K562 (cell line): ENCODE measurements around the gene PCDH12. TPM values are rescaled to one million over a fixed set of nuclear protein-coding genes. Genes with fewer than 3 reads are reported as not detected.

Source experiments
- ATAC-seq: fragments of 200-7000 bp; cut with Tn5 transposase; 3 replicates; pipeline ENCODE4 v1.9.1; 2020; ENCODE audit warnings: moderate library complexity
- BruUV-seq: library from RNA; stranded (reverse); fragments of 400-500 nt; replicated peaks from 2 replicates; lab custom pipeline; 2021; lab: Mats Ljungman, UMichigan
- CTCF ChIA-PET: fragments of 300-600 bp; formaldehyde crosslinking; extraction: SDS; loops from one replicate; lab custom pipeline; 2021; ENCODE audit warnings: low intra/inter-chr PET ratio; lab: Yijun Ruan, JAX
- POLR2A ChIA-PET: fragments of 300-600, 350-650 bp; sonication (Branson Sonifier 250); formaldehyde crosslinking; extraction: SDS; loops from one replicate; lab custom pipeline; 2021; ENCODE audit warnings: antibody characterized with exemption, inconsistent platforms; lab: Yijun Ruan, JAX
- DNase-seq, 4 experiments: peaks; one replicate each; pipeline versions ENCODE4 v3.0.0 to v3.0.0-alpha.2; 2011 to 2018; ENCODE audit warnings: low spot score in 3 of 4, mixed read lengths in 3 of 4; ENCODE audit errors: extremely low read depth in 1 of 4
- FAIRE-seq: peaks from 2 replicates; lab custom pipeline; 2011; peaks lifted over from hg19 to GRCh38; lab: Jason Lieb, UNC
- H2AFZ ChIP-seq: 2 replicates; pipeline ENCODE4 v1.6.0; 2011; ENCODE audit warnings: low read depth, low read length, control low read depth, inconsistent platforms
- H3K27ac ChIP-seq: fragments of 200-600 bp; 3 replicates; pipeline ENCODE4 v1.8.0; 2011; ENCODE audit warnings: low read depth, mild to moderate bottlenecking, control low read depth, inconsistent platforms, low read length, moderate library complexity, mixed read lengths; ENCODE audit errors: extremely low read depth
- H3K27me3 ChIP-seq, 2 experiments: fragments of 300-600 bp in 1 of 2; 2 replicates in 1 of 2; 3 replicates in 1 of 2; pipeline versions ENCODE4 v1.6.0 to v1.8.0; 2011; ENCODE audit warnings: inconsistent platforms in 2 of 2, low read length in 2 of 2, mild to moderate bottlenecking in 1 of 2, mixed read lengths in 1 of 2, moderate library complexity in 1 of 2; ENCODE audit not compliant: control insufficient read depth in 2 of 2, insufficient read depth in 2 of 2
- H3K36me3 ChIP-seq: fragments of 300-600 bp; 3 replicates; pipeline ENCODE4 v1.8.0; 2011; ENCODE audit warnings: mild to moderate bottlenecking, low read length, inconsistent platforms; ENCODE audit not compliant: control insufficient read depth, insufficient read depth
- H3K4me1 ChIP-seq, 2 experiments: fragments of 200-600 bp in 1 of 2; replicated peaks in 1 of 2; 2 replicates in 1 of 2; 3 replicates in 1 of 2; pipeline versions ENCODE4 v1.5.1 to v1.8.0; 2011; ENCODE audit warnings: inconsistent platforms in 2 of 2, low read length in 2 of 2, mild to moderate bottlenecking in 1 of 2, mixed read lengths in 1 of 2, moderate library complexity in 1 of 2; ENCODE audit not compliant: control insufficient read depth in 2 of 2, insufficient read depth in 2 of 2
- H3K4me2 ChIP-seq: 2 replicates; pipeline ENCODE4 v1.6.1; 2011; ENCODE audit warnings: low read length, control low read depth, inconsistent platforms, mixed read lengths; ENCODE audit not compliant: insufficient read depth
- H3K4me3 ChIP-seq: fragments of 200-600 bp; sonication (generic), shearing (Covaris generic); 2 replicates; pipeline ENCODE4 v1.5.1; 2016; ENCODE audit warnings: control low read depth, inconsistent platforms
- H3K79me2 ChIP-seq: fragments of 200-600 bp; 3 replicates; pipeline ENCODE4 v1.8.0; 2011; ENCODE audit warnings: low read length, inconsistent platforms; ENCODE audit not compliant: control insufficient read depth, insufficient read depth
- H3K9ac ChIP-seq, 2 experiments: 2 replicates each; pipeline versions ENCODE4 v1.6.0 to v1.6.1; 2011; ENCODE audit warnings: low read depth in 2 of 2, low read length in 2 of 2, control low read depth in 1 of 2, inconsistent platforms in 1 of 2, mild to moderate bottlenecking in 1 of 2, mixed read lengths in 1 of 2; ENCODE audit not compliant: insufficient read depth in 1 of 2
- H3K9me1 ChIP-seq: one replicate; pipeline ENCODE4 v1.6.0; 2011; ENCODE audit warnings: inconsistent platforms, mild to moderate bottlenecking, low read length, moderate library complexity; ENCODE audit not compliant: control insufficient read depth, insufficient read depth
- H3K9me3 ChIP-seq: replicated peaks from 2 replicates; pipeline ENCODE4 v1.5.1; 2011; ENCODE audit warnings: low read depth, low read length, inconsistent platforms; ENCODE audit not compliant: control insufficient read depth, insufficient read depth
- H4K20me1 ChIP-seq: replicated peaks from 2 replicates; pipeline ENCODE4 v1.6.1; 2011; ENCODE audit warnings: low read length, inconsistent platforms, mixed read lengths; ENCODE audit not compliant: control insufficient read depth, insufficient read depth
- CREB3 ChIP-seq: fragments of 450-650 bp; conservative IDR thresholded peaks from 2 replicates; pipeline ENCODE4 v1.6.1; 2016; ENCODE audit warnings: missing genetic modification characterization, low read depth, mild to moderate bottlenecking, missing compliant biosample characterization, moderate library complexity
- FIP1L1 ChIP-seq: fragments of 200-400 bp; formaldehyde crosslinking; IDR thresholded peaks from 2 replicates; pipeline ENCODE4 v1.6.1; 2018; ENCODE audit warnings: mild to moderate bottlenecking, low read depth, low read length; ENCODE audit not compliant: poor library complexity, severe bottlenecking
- HIVEP1 ChIP-seq: fragments of 250-450 bp; sonication (Bioruptor Pico); IDR thresholded peaks from 2 replicates; pipeline ENCODE4 v1.4.0; 2020; ENCODE audit warnings: mild to moderate bottlenecking
- HNRNPUL1 ChIP-seq: fragments of 200-400 bp; formaldehyde crosslinking; IDR thresholded peaks from 2 replicates; pipeline ENCODE4 v1.6.1; 2017; ENCODE audit warnings: low read length
- KLF16 ChIP-seq: IDR thresholded peaks from 2 replicates; pipeline ENCODE4 v1.6.1; 2016; ENCODE audit warnings: antibody characterized with exemption
- POLR2H ChIP-seq: IDR thresholded peaks from 2 replicates; pipeline ENCODE4 v1.6.1; 2016; ENCODE audit warnings: missing genetic modification characterization, low read depth, mild to moderate bottlenecking, control low read depth, missing compliant biosample characterization, moderate library complexity
- SIN3B ChIP-seq: fragments of 450-650 bp; IDR thresholded peaks from 2 replicates; pipeline ENCODE4 v1.6.1; 2017; ENCODE audit warnings: low read depth, mild to moderate bottlenecking, moderate library complexity
- SNIP1 ChIP-seq: fragments of 450-650 bp; IDR thresholded peaks from 2 replicates; pipeline ENCODE4 v1.7.1; 2017; ENCODE audit warnings: low read depth, mild to moderate bottlenecking
- TGIF2 ChIP-seq: sonication (generic); formaldehyde crosslinking; IDR thresholded peaks from 2 replicates; pipeline ENCODE4 v1.8.1; 2022; ENCODE audit warnings: mild to moderate bottlenecking, missing genetic modification reagents, moderate library complexity
- U2AF1 ChIP-seq: fragments of 200-400 bp; formaldehyde crosslinking; optimal IDR thresholded peaks from 2 replicates; pipeline ENCODE3; 2017; ENCODE audit warnings: mild to moderate bottlenecking, low read depth, low read length, moderate library complexity
- ZBTB43 ChIP-seq: sonication (generic); formaldehyde crosslinking; IDR thresholded peaks from 2 replicates; pipeline ENCODE4 v1.8.0; 2023; ENCODE audit warnings: mild to moderate bottlenecking, missing genetic modification reagents
- ZNF23 ChIP-seq: fragments of 250-450 bp; sonication (Bioruptor Pico); IDR thresholded peaks from 2 replicates; pipeline ENCODE4 v1.4.0; 2020; ENCODE audit warnings: mild to moderate bottlenecking
- ZNF282 ChIP-seq: sonication (generic); formaldehyde crosslinking; IDR thresholded peaks from 2 replicates; pipeline ENCODE4 v1.8.1; 2023; ENCODE audit warnings: missing genetic modification reagents
- WGBS: fragments of 100-300 bp; shearing (Covaris generic); methylation state at CpG from one replicate; pipeline ENCODE4 v1.1.6; 2016; ENCODE audit warnings: low coverage, mixed read lengths; ENCODE audit not compliant: insufficient coverage; ENCODE audit errors: missing lambda C conversion rate; 5-methylcytosine and 5-hydroxymethylcytosine counted together
- in situ Hi-C: fragments of 300-500 bp; cut with MboI; formaldehyde crosslinking; loops from 4 replicates; pipeline ENCODE4 v1.15.0; 2018; ENCODE audit warnings: inconsistent platforms, mixed read lengths
- intact Hi-C: fragments of 100-400 bp; cut with micrococcal nuclease; formaldehyde crosslinking; loops from 2 replicates; pipeline ENCODE4 v1.14.2; 2022
- polyA plus RNA-seq, 8 experiments: library from polyadenylated mRNA; depleted of rRNA in 4 of 8; stranded (reverse) in 5 of 8; unstranded in 3 of 8; fragments of >200 nt; fragmentation: Nextera tagmentation in 2 of 8; fragmentation: Illumina TruSeq in 1 of 8; extraction: Ambion mirVana in 2 of 8; extraction: Trizol in 1 of 8; gene quantifications; 2 replicates each; pipeline versions ENCODE4 v1.2.1 to v1.2.3, GENCODE V29; 2011 to 2014; ENCODE audit warnings: inconsistent platforms in 1 of 8, missing spikeins in 1 of 8
- total RNA-seq, 7 experiments: library from RNA; depleted of rRNA in 6 of 7; stranded (reverse); fragments of >200 nt in 6 of 7; fragmentation: Illumina TruSeq in 2 of 7; extraction: Trizol in 2 of 7; gene quantifications; 2 replicates each; pipeline versions ENCODE4 v1.2.1 to v1.2.3, GENCODE V29; 2011 to 2021; ENCODE audit warnings: low replicate concordance in 1 of 7
- TF ChIP-seq, protein P1 (sequence below): fragments of 450-650 bp; IDR thresholded peaks from 2 replicates; pipeline ENCODE4 v1.6.1; 2016; ENCODE audit warnings: low read depth

The PCDH12 gene
- total and polyA plus RNA-seq, 9 of the 15 experiments (the other 6 are each of a cell fraction or from before 2014, with no cell fraction given) = 0.01 to 0.04 (median 0.01) TPM; not detected in 4

DNA sequence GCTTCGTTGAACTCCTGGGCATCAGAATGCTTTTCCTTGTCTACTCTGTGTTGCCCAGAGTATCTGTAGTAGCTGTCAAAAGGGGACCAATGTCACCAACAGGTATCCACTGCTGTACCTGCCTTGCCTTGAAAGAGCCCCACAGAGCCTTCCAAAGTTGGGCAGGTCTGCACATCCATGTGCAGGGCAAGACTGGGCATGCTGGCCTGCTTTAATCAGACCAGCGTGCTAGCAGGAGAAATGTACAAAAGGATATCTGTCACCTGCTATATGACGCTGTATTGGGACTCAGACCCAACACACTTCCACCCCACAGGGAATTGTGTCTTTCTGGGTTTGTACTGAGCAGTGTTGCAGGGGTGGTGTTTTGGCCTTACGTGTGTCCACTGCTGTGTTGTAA is 22.5 kb downstream of the PCDH12 start:
- WGBS = 86% methylated on average over 4 of the region's 4 CpGs
- Histone ChIP-seq H3K4me2 (no peak overlapping the region), H3K9ac (no peak overlapping the region), H3K79me2 (no peaks in the 10 kb centered on the region), H3K27me3 (no peaks in the 10 kb centered on the region), H3K36me3 (peaks cover 81% of the 10 kb centered on the region), H2AFZ (no peak overlapping the region), H3K9me3 (no peaks in the 10 kb centered on the region), H3K27ac (no peak overlapping the region), H3K4me3 (no peak overlapping the region), H4K20me1 (0 out of 2 replicates have a peak, but pooled peaks cover 4% of the 10 kb centered on the region), H3K9me1 (peaks cover 3% of the 10 kb centered on the region), H3K4me1 (no peaks in the 10 kb centered on the region)
- ATAC-seq (no peak), FAIRE-seq (no peak), DNase-seq (no peak)
- ChIA-PET POLR2A (interaction anchor here (2.6 kb wide), 1 partner anchor 9 kb away, joined by 13 read pairs; no protein-coding TSS in a partner anchor), CTCF (no interaction called here)
- in situ Hi-C loops = no loop called here
- BruUV-seq = no TSS peak
- intact Hi-C loops = no loop called here
- TF ChIP-seq HIVEP1 (CRISPR knock-in tag) (no peak), TGIF2 (CRISPR knock-in tag) (no peak), SIN3B (no peak), ZNF282 (CRISPR knock-in tag) (no peak), ZNF23 (CRISPR knock-in tag) (no peak), KLF16 (no peak), FIP1L1 (no peak), CREB3 (tag) (no peak), U2AF1 (no peak), POLR2H (no peak), ZBTB43 (CRISPR knock-in tag) (no peak), SNIP1 (no peak), HNRNPUL1 (no peak)
- TF ChIP-seq, protein P1, sequence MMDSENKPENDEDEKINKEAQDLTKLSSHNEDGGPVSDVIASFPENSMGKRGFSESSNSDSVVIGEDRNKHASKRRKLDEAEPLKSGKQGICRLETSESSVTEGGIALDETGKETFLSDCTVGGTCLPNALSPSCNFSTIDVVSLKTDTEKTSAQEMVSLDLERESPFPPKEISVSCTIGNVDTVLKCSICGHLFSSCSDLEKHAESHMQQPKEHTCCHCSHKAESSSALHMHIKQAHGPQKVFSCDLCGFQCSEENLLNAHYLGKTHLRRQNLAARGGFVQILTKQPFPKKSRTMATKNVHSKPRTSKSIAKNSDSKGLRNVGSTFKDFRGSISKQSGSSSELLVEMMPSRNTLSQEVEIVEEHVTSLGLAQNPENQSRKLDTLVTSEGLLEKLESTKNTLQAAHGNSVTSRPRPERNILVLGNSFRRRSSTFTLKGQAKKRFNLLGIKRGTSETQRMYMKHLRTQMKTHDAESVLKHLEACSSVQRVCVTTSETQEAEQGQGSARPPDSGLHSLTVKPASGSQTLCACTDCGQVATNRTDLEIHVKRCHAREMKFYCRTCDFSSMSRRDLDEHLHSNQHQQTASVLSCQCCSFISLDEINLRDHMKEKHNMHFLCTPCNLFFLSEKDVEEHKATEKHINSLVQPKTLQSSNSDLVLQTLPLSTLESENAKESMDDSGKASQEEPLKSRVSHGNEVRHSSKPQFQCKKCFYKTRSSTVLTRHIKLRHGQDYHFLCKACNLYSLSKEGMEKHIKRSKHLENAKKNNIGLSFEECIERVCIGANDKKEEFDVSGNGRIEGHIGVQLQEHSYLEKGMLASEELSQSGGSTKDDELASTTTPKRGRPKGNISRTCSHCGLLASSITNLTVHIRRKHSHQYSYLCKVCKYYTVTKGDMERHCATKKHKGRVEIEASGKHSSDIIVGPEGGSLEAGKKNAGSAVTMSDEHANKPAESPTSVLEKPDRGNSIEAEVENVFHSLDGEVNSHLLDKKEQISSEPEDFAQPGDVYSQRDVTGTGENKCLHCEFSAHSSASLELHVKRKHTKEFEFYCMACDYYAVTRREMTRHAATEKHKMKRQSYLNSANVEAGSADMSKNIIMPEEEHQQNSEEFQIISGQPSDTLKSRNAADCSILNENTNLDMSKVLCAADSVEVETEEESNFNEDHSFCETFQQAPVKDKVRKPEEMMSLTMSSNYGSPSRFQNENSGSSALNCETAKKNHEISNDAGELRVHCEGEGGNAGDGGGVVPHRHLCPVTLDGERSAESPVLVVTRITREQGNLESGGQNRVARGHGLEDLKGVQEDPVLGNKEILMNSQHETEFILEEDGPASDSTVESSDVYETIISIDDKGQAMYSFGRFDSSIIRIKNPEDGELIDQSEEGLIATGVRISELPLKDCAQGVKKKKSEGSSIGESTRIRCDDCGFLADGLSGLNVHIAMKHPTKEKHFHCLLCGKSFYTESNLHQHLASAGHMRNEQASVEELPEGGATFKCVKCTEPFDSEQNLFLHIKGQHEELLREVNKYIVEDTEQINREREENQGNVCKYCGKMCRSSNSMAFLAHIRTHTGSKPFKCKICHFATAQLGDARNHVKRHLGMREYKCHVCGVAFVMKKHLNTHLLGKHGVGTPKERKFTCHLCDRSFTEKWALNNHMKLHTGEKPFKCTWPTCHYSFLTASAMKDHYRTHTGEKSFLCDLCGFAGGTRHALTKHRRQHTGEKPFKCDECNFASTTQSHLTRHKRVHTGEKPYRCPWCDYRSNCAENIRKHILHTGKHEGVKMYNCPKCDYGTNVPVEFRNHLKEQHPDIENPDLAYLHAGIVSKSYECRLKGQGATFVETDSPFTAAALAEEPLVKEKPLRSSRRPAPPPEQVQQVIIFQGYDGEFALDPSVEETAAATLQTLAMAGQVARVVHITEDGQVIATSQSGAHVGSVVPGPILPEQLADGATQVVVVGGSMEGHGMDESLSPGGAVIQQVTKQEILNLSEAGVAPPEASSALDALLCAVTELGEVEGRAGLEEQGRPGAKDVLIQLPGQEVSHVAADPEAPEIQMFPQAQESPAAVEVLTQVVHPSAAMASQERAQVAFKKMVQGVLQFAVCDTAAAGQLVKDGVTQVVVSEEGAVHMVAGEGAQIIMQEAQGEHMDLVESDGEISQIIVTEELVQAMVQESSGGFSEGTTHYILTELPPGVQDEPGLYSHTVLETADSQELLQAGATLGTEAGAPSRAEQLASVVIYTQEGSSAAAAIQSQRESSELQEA = no peak
